ENCODE data around the gene EMD. TPM values are rescaled to one million over a fixed set of nuclear protein-coding genes. Genes with fewer than 3 reads are reported as not detected.
"Not testable (repeated sequence)": the region's sequence is repeated elsewhere in the genome, so short reads cannot be mapped to it uniquely, and the experiment has no call there.

Gene EMD
- total and polyA plus RNA-seq, 2 of the 13 experiments (the other 11 are each of a cell fraction or from before 2014, with no cell fraction given): 14.5 to 14.9 TPM

- FAIRE-seq; DNase-seq (ENCODE audit: low spot score); BruUV-seq (replicated peaks); H3K4me2 ChIP-seq (ENCODE audit: low read depth, low read length); H2AFZ ChIP-seq (ENCODE audit: low read length); intact Hi-C loops (cut with micrococcal nuclease; ENCODE audit: unreplicated experiment); ATAC-seq; H3K9ac ChIP-seq (ENCODE audit: insufficient read depth, low read depth, low read length); H3K4me3 ChIP-seq (replicated peaks in 1 of 3; ENCODE audit: insufficient read depth in 1 of 3, low read depth in 2 of 3, low read length in 3 of 3); H3K27me3 ChIP-seq (ENCODE audit: control insufficient read depth in 1 of 2, insufficient read depth in 2 of 2, low read length in 2 of 2); H3K27ac ChIP-seq (ENCODE audit: extremely low read length, insufficient read depth, low read length); in situ Hi-C loops (cut with HindIII; ENCODE audit: extremely low pct_ligation_motif_present, low pct_unique_long_range_greater_than_20kb); H3K9me3 ChIP-seq (ENCODE audit: low read length); CTCF ChIA-PET (ENCODE audit: low intra/inter-chr PET ratio, low total read pairs): not testable (repeated sequence)
- POLR2A ChIA-PET: interaction anchor here (6.3 kb wide), 1 partner anchor 14 kb away, joined by 75 read pairs; the partner anchor contains the start of genes DNASE1L1 and TAFAZZIN
- H3K79me2 ChIP-seq (ENCODE audit: insufficient read depth, low read length): peaks cover 21% of the 10 kb centered on the region
- peaks cover 25% of the 10 kb centered on the region for H3K4me1 ChIP-seq (ENCODE audit: insufficient read depth, low read length)
- peaks cover 6 to 22% of the 10 kb centered on the region in 2 experiments; a peak in 4 of 5 replicates for H3K36me3 ChIP-seq (replicated peaks in 1 of 2; ENCODE audit: control insufficient read depth in 1 of 2, insufficient read depth in 2 of 2, low read length in 2 of 2)
- TF ChIP-seq ZNF460 (CRISPR knock-in tag; IDR thresholded peaks at IDR 0.05; ENCODE audit: borderline replicate concordance): 0 out of 2 replicates have a peak, but pooled peaks have one; percentile 38
- H4K20me1 ChIP-seq (ENCODE audit: insufficient read depth, low read length): peaks cover 21% of the 10 kb centered on the region; the same call in 1 of the 2 replicates
- 93% methylated on average over 16 of the region's 17 CpGs for WGBS (ENCODE audit: low lambda C conversion rate)
These were observed 17.3 kb downstream of the EMD start for GRCh38 chrX:154396363-154396762.

GRCh38 chrX:154396973-154397887 lies 18.1 kb downstream of the EMD start:
- Histone ChIP-seq H3K9ac (ENCODE audit: insufficient read depth, low read depth, low read length) (peak overlapping the region; percentile 97), H3K4me3 (replicated peaks in 1 of 3; ENCODE audit: insufficient read depth in 1 of 3, low read depth in 2 of 3, low read length in 3 of 3) (peak overlapping the region; percentile 52 to 77 (median 73)), H3K9me3 (ENCODE audit: low read length) (no peaks in the 10 kb centered on the region), H3K27ac (ENCODE audit: extremely low read length, insufficient read depth, low read length) (peak overlapping the region; percentile 98), H2AFZ (ENCODE audit: low read length) (no peak overlapping the region), H4K20me1 (ENCODE audit: insufficient read depth, low read length) (peaks cover 21% of the 10 kb centered on the region; the same call in 1 of the 2 replicates), H3K4me2 (ENCODE audit: low read depth, low read length) (peak overlapping the region; percentile 84), H3K4me1 (ENCODE audit: insufficient read depth, low read length) (peaks cover 32% of the 10 kb centered on the region), H3K79me2 (ENCODE audit: insufficient read depth, low read length) (peaks cover 21% of the 10 kb centered on the region), H3K27me3 (ENCODE audit: control insufficient read depth in 1 of 2, insufficient read depth in 2 of 2, low read length in 2 of 2) (no peaks in the 10 kb centered on the region; a peak in 1 of 5 replicates), H3K36me3 (replicated peaks in 1 of 2; ENCODE audit: control insufficient read depth in 1 of 2, insufficient read depth in 2 of 2, low read length in 2 of 2) (peaks cover 6 to 22% of the 10 kb centered on the region in 2 experiments; a peak in 4 of 5 replicates)
- WGBS (ENCODE audit: low lambda C conversion rate): 22% methylated on average over 9 of the region's 53 CpGs
- BruUV-seq (replicated peaks): no TSS peak
- in situ Hi-C loops (cut with HindIII; ENCODE audit: extremely low pct_ligation_motif_present, low pct_unique_long_range_greater_than_20kb) (no loop called here), intact Hi-C loops (cut with micrococcal nuclease; ENCODE audit: unreplicated experiment) (no loop called here)
- ChIA-PET POLR2A (interaction anchor here (0.8 to 6.3 kb wide), 26 partner anchors 13 to 145 kb away, joined by 3 to 75 read pairs (median 5); partner anchors contain the start of genes ATP6AP1, DNASE1L1, EMD and FAM3A), CTCF (ENCODE audit: low intra/inter-chr PET ratio, low total read pairs) (no interaction called here)
- FAIRE-seq (no peak), ATAC-seq (peak; percentile 66), DNase-seq (ENCODE audit: low spot score) (peak; percentile 40)
- TF ChIP-seq SKI (IDR thresholded peaks at IDR 0.05; ENCODE audit: partially characterized antibody) (no peak), DNMT3B (CRISPR knock-in tag; conservative IDR thresholded peaks at IDR 0.05) (no peak), POGZ (CRISPR knock-in tag; IDR thresholded peaks at IDR 0.05) (no peak), RARG (CRISPR knock-in tag; IDR thresholded peaks at IDR 0.05; ENCODE audit: low read depth) (no peak), ZNF670 (CRISPR knock-in tag; IDR thresholded peaks at IDR 0.05; ENCODE audit: borderline replicate concordance) (no peak), ZNF225 (CRISPR knock-in tag; IDR thresholded peaks at IDR 0.05) (no peak), AFF4 (CRISPR knock-in tag; IDR thresholded peaks at IDR 0.05) (0 out of 2 replicates have a peak, but pooled peaks have one; percentile 39), PHF5A (CRISPR knock-in tag; IDR thresholded peaks at IDR 0.05; ENCODE audit: low read depth, unreplicated experiment) (no peak), PHF21A (CRISPR knock-in tag; IDR thresholded peaks at IDR 0.05) (no peak), TERF1 (CRISPR knock-in tag; IDR thresholded peaks at IDR 0.05) (no peak)
